Liver (tissue), 3 donors: ENCODE data around the gene NUDT11.

Experiments used
- JUND ChIP-seq, 2 donors: IDR thresholded peaks; 2 replicates each; pipeline ENCODE4 v1.6.1; 2016; ENCODE audit warnings: antibody characterized with exemption in 2 of 2
- RAD21 ChIP-seq, 2 donors: IDR thresholded peaks; 2 replicates each; pipeline ENCODE4 v1.6.1; 2016; ENCODE audit warnings: antibody characterized with exemption in 2 of 2, mild to moderate bottlenecking in 2 of 2
- YY1 ChIP-seq: IDR thresholded peaks from 2 replicates; pipeline ENCODE4 v1.6.1; 2016; ENCODE audit warnings: antibody characterized with exemption, mild to moderate bottlenecking
- TF ChIP-seq, protein P1 (sequence below): fragments of 150-350 bp; IDR thresholded peaks from 2 replicates; pipeline ENCODE4 v1.5.1; 2017; ENCODE audit warnings: improper control_type of control experiment, low read depth, low read length; ENCODE audit not compliant: missing input control
- donor health status: healthy.
- donor health status: healthy.

DNA sequence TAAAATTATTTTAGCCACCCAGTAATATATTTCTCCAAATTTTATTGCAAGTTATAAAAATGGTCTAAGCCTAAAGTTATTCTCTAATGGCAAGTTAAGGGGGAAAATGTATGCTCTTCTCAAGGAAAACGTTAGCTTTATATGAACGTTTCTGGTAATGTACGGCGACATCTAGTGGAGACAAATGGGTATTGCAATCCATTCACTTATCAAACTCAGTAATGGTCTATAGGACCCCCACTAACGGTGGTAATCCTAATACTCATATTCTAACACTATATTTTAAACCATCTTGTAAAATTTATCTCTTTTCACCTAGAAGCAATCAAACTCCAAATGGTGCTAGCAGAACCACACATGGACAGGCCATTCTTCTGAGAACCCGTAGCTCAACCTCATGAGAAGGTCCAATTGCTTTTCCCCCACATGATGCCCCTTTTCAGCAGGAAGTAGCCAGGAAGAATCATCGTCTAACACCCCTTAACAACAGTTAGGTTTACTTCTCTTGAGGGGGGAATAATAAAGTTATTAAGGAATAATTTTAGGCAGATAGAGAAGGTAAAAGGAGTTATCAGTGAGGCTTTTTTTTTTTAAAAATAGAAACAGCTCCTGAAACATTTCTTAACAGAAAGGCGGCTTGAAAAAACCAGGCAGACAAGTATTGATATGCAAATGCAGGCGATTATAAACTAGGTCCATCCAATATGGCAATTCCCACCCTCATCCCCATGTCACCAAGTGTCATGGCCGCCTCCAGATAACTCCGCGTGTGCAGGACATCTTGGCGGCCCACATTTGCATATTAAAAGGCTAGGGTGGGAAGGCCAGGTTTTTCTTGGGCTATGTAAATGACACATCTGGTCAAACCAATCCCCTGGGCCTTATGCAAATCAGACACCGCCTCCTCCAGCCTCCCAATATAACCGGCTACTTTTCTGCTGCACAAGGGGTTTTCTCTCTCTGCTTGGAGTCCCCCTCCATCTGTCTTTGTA lies 35.0 kb downstream of the NUDT11 start:
- TF ChIP-seq JUND (IDR thresholded peaks at IDR 0.05) (no peak), RAD21 (IDR thresholded peaks at IDR 0.05) (peak; percentile 11 to 18), YY1 (no peak)
- TF ChIP-seq, protein P1, sequence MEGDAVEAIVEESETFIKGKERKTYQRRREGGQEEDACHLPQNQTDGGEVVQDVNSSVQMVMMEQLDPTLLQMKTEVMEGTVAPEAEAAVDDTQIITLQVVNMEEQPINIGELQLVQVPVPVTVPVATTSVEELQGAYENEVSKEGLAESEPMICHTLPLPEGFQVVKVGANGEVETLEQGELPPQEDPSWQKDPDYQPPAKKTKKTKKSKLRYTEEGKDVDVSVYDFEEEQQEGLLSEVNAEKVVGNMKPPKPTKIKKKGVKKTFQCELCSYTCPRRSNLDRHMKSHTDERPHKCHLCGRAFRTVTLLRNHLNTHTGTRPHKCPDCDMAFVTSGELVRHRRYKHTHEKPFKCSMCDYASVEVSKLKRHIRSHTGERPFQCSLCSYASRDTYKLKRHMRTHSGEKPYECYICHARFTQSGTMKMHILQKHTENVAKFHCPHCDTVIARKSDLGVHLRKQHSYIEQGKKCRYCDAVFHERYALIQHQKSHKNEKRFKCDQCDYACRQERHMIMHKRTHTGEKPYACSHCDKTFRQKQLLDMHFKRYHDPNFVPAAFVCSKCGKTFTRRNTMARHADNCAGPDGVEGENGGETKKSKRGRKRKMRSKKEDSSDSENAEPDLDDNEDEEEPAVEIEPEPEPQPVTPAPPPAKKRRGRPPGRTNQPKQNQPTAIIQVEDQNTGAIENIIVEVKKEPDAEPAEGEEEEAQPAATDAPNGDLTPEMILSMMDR = peak; percentile 72
